T-helper 1 cell treated with Interleukin-12 subunit alpha and Interleukin-12 subunit beta and Interleukin-4 antibody, amounts not matched to agents 30 ng/mL and 1 ng/mL, for 36 hours (primary cell): ENCODE measurements around the gene POU2AF3. TPM values are rescaled to one million over a fixed set of nuclear protein-coding genes. Genes with fewer than 3 reads are reported as not detected.
"Not testable (repeated sequence)": the region's sequence is repeated elsewhere in the genome, so short reads cannot be mapped to it uniquely, and the experiment has no call there.

Source experiments
- intact Hi-C: fragments of 100-400 bp; cut with micrococcal nuclease; formaldehyde crosslinking; loops from one replicate; pipeline ENCODE4 v1.15.1; 2024
- total RNA-seq: library from RNA; stranded (reverse); gene quantifications from 2 replicates; pipeline ENCODE4 v1.2.3, GENCODE V29; 2022

POU2AF3 gene
- total RNA-seq = not detected in 2 replicates

GRCh38 chr11:111298413-111299100 is at the start of gene POU2AF3:
Gene POU2AF3, plus strand, starts transcription at chr11:111298546. Its CDS starts 36 bp downstream, at chr11:111298582.
- intact Hi-C loops = no loop called here

GRCh38 chr11:111250936-111251335 is 47.4 kb upstream of the POU2AF3 start:
- intact Hi-C loops = no loop called here

GRCh38 chr11:111253131-111253530 is 45.2 kb upstream of the POU2AF3 start:
- intact Hi-C loops = no loop called here

GRCh38 chr11:111253630-111254029 is 44.7 kb upstream of the POU2AF3 start:
- intact Hi-C loops = no loop called here

GRCh38 chr11:111258046-111258445 is 40.3 kb upstream of the POU2AF3 start:
- intact Hi-C loops = no loop called here

- intact Hi-C loops = no loop called here
These were observed 38.5 kb upstream of the POU2AF3 start for GRCh38 chr11:111259896-111260295.

- intact Hi-C loops = no loop called here
These were observed 37.5 kb upstream of the POU2AF3 start for GRCh38 chr11:111260811-111261210.

GRCh38 chr11:111264646-111265045 is 33.7 kb upstream of the POU2AF3 start:
- intact Hi-C loops = no loop called here

GRCh38 chr11:111265421-111265820 is 32.9 kb upstream of the POU2AF3 start:
- intact Hi-C loops = no loop called here

- intact Hi-C loops = not testable (repeated sequence)
These were observed 30.0 kb upstream of the POU2AF3 start for GRCh38 chr11:111268303-111268702.

- intact Hi-C loops = no loop called here
These were observed 29.0 kb upstream of the POU2AF3 start for GRCh38 chr11:111269146-111269868.

GRCh38 chr11:111272420-111272819 is 25.9 kb upstream of the POU2AF3 start:
- intact Hi-C loops = no loop called here

GRCh38 chr11:111282562-111283075 is 15.7 kb upstream of the POU2AF3 start:
- intact Hi-C loops = loop anchor here (1.0 to 2.0 kb wide), 5 partner anchors 141 to 834 kb away; no protein-coding TSS in a partner anchor

GRCh38 chr11:111283945-111284481 is 14.3 kb upstream of the POU2AF3 start:
- intact Hi-C loops = loop anchor here (1.0 to 2.0 kb wide), 5 partner anchors 139 to 835 kb away; no protein-coding TSS in a partner anchor

GRCh38 chr11:111285189-111286091 is 12.9 kb upstream of the POU2AF3 start:
- intact Hi-C loops = no loop called here

- intact Hi-C loops = no loop called here
These were observed 6.6 kb upstream of the POU2AF3 start for GRCh38 chr11:111291764-111292163.

GRCh38 chr11:111292408-111292807 is 5.9 kb upstream of the POU2AF3 start:
- intact Hi-C loops = not testable (repeated sequence)

- intact Hi-C loops = no loop called here
These were observed 2.1 kb upstream of the POU2AF3 start for GRCh38 chr11:111296196-111296595.

- intact Hi-C loops = no loop called here
These were observed 650 bp upstream of the POU2AF3 start for GRCh38 chr11:111297696-111298095.

GRCh38 chr11:111299101-111300026 is 1.0 kb downstream of the POU2AF3 start:
- intact Hi-C loops = no loop called here
